HepG2 (cell line): Measurements from ENCODE around the gene ABCC2. TPM values are rescaled to one million over a fixed set of nuclear protein-coding genes. Genes with fewer than 3 reads are reported as not detected.

Experiments used
- CEBPG ChIP-seq: IDR thresholded peaks from 2 replicates; pipeline ENCODE4 v1.6.1; 2016
- FLYWCH1 ChIP-seq: sonication (generic); formaldehyde crosslinking; IDR thresholded peaks from 2 replicates; pipeline ENCODE4 v1.8.1; 2023; ENCODE audit warnings: mild to moderate bottlenecking, missing genetic modification reagents
- FOXK2 ChIP-seq: fragments of 450-650 bp; IDR thresholded peaks from 2 replicates; pipeline ENCODE4 v1.6.1; 2016
- FOXP1 ChIP-seq, 2 experiments: fragments of 450-650 bp in 1 of 2; IDR thresholded peaks; 2 replicates each; pipeline ENCODE4 v1.6.1; 2017 to 2018; ENCODE audit warnings: antibody characterized with exemption in 1 of 2
- HMG20B ChIP-seq: conservative IDR thresholded peaks from 2 replicates; pipeline ENCODE4 v1.6.1; 2016; ENCODE audit warnings: missing genetic modification reagents, missing compliant biosample characterization
- KLF16 ChIP-seq, 2 experiments: sonication (generic) in 1 of 2; formaldehyde crosslinking in 1 of 2; IDR thresholded peaks; 2 replicates each; pipeline versions ENCODE4 v1.6.1 to v1.8.0; 2016 to 2023; ENCODE audit warnings: missing genetic modification reagents in 2 of 2, missing compliant biosample characterization in 1 of 2
- NFYC ChIP-seq: IDR thresholded peaks from 2 replicates; pipeline ENCODE4 v1.6.1; 2016; ENCODE audit warnings: missing genetic modification reagents, missing compliant biosample characterization
- PHF5A ChIP-seq: IDR thresholded peaks from one replicate; pipeline ENCODE4 v1.6.1; 2018; ENCODE audit warnings: low read depth, missing genetic modification reagents; ENCODE audit not compliant: unreplicated experiment
- RELA ChIP-seq: sonication (generic); formaldehyde crosslinking; IDR thresholded peaks from 2 replicates; pipeline ENCODE4 v1.4.0; 2020; ENCODE audit warnings: missing genetic modification reagents
- RFX5 ChIP-seq: IDR thresholded peaks from 2 replicates; pipeline ENCODE4 v1.6.1; 2011; ENCODE audit warnings: low read depth, low read length, improper control_type of control experiment
- SOX13 ChIP-seq, 3 experiments: fragments of 450-650 bp in 1 of 3; sonication (generic) in 1 of 3; formaldehyde crosslinking in 1 of 3; IDR thresholded peaks in 2 of 3; conservative IDR thresholded peaks in 1 of 3; 2 replicates each; pipeline versions ENCODE4 v1.5.0 to v1.6.1; 2016 to 2020; ENCODE audit warnings: antibody characterized with exemption in 1 of 3, mild to moderate bottlenecking in 1 of 3, missing compliant biosample characterization in 1 of 3, missing genetic modification reagents in 1 of 3, moderate library complexity in 1 of 3
- TEAD3 ChIP-seq: optimal IDR thresholded peaks from 2 replicates; pipeline ENCODE3; 2016; ENCODE audit warnings: borderline replicate concordance
- ZC3H4 ChIP-seq: sonication (generic); formaldehyde crosslinking; IDR thresholded peaks from 2 replicates; pipeline ENCODE4 v1.4.0; 2020; ENCODE audit warnings: missing genetic modification reagents, borderline replicate concordance
- ZMAT3 ChIP-seq: sonication (generic); formaldehyde crosslinking; conservative IDR thresholded peaks from 2 replicates; pipeline ENCODE4 v1.7.0; 2021; ENCODE audit warnings: missing genetic modification reagents
- ZNF337 ChIP-seq: sonication (generic); formaldehyde crosslinking; IDR thresholded peaks from 2 replicates; pipeline ENCODE4 v1.5.1; 2020; ENCODE audit warnings: missing genetic modification reagents, low read depth, mild to moderate bottlenecking, borderline replicate concordance
- ZNF441 ChIP-seq: sonication (generic); formaldehyde crosslinking; IDR thresholded peaks from 2 replicates; pipeline ENCODE4 v1.7.0; 2021; ENCODE audit warnings: missing genetic modification reagents, borderline replicate concordance
- ZNF644 ChIP-seq: IDR thresholded peaks from 2 replicates; pipeline ENCODE4 v1.6.1; 2016; ENCODE audit warnings: low read depth
- ZSCAN20 ChIP-seq: sonication (generic); formaldehyde crosslinking; IDR thresholded peaks from 2 replicates; pipeline ENCODE4 v1.4.0; 2020; ENCODE audit warnings: missing genetic modification reagents, mild to moderate bottlenecking, borderline replicate concordance
- polyA plus RNA-seq, 8 experiments: library from polyadenylated mRNA; depleted of rRNA in 3 of 8; stranded (reverse) in 7 of 8; unstranded in 1 of 8; fragments of >200 nt; fragmentation: Illumina TruSeq in 4 of 8; extraction: Trizol in 4 of 8; gene quantifications; 2 replicates each; pipeline versions ENCODE4 v1.2.1 to v1.2.3, GENCODE V29; 2011 to 2016; ENCODE audit warnings: low read depth in 4 of 8, missing spikeins in 1 of 8, mixed read lengths in 1 of 8; ENCODE audit not compliant: insufficient read depth in 1 of 8
- total RNA-seq, 5 experiments: library from RNA; depleted of rRNA; stranded (reverse); fragments of >200 nt; fragmentation: Illumina TruSeq; extraction: Trizol; gene quantifications; 2 replicates each; pipeline ENCODE4 v1.2.3, GENCODE V29; 2016; ENCODE audit warnings: low read depth in 1 of 5
- TF ChIP-seq, protein P1 (sequence below): sonication (generic); formaldehyde crosslinking; IDR thresholded peaks from 2 replicates; pipeline ENCODE4 v1.4.0; 2020; ENCODE audit warnings: low read depth, mild to moderate bottlenecking, missing genetic modification reagents
- TF ChIP-seq, protein P2 (sequence below): IDR thresholded peaks from 2 replicates; pipeline ENCODE4 v1.6.1; 2016; ENCODE audit warnings: missing genetic modification reagents, missing compliant biosample characterization
- TF ChIP-seq, protein P3 (sequence below): sonication (generic); formaldehyde crosslinking; IDR thresholded peaks from 2 replicates; pipeline ENCODE4 v1.5.0; 2020; ENCODE audit warnings: missing genetic modification reagents, mild to moderate bottlenecking, borderline replicate concordance
- TF ChIP-seq, protein P4 (sequence below): sonication (generic); formaldehyde crosslinking; conservative IDR thresholded peaks from 2 replicates; pipeline ENCODE4 v1.4.0; 2020; ENCODE audit warnings: missing genetic modification reagents
- TF ChIP-seq, protein P5 (sequence below): IDR thresholded peaks from 2 replicates; pipeline ENCODE4 v1.6.1; 2018; ENCODE audit warnings: missing genetic modification reagents, mild to moderate bottlenecking, missing compliant biosample characterization
- TF ChIP-seq, protein P6 (sequence below): sonication (generic); formaldehyde crosslinking; IDR thresholded peaks from 2 replicates; pipeline ENCODE4 v1.4.0; 2020; ENCODE audit warnings: missing genetic modification reagents

Gene ABCC2
- total and polyA plus RNA-seq, 2 of the 13 experiments (the other 11 are each of a cell fraction or from before 2014, with no cell fraction given), result 181 to 497 TPM

DNA sequence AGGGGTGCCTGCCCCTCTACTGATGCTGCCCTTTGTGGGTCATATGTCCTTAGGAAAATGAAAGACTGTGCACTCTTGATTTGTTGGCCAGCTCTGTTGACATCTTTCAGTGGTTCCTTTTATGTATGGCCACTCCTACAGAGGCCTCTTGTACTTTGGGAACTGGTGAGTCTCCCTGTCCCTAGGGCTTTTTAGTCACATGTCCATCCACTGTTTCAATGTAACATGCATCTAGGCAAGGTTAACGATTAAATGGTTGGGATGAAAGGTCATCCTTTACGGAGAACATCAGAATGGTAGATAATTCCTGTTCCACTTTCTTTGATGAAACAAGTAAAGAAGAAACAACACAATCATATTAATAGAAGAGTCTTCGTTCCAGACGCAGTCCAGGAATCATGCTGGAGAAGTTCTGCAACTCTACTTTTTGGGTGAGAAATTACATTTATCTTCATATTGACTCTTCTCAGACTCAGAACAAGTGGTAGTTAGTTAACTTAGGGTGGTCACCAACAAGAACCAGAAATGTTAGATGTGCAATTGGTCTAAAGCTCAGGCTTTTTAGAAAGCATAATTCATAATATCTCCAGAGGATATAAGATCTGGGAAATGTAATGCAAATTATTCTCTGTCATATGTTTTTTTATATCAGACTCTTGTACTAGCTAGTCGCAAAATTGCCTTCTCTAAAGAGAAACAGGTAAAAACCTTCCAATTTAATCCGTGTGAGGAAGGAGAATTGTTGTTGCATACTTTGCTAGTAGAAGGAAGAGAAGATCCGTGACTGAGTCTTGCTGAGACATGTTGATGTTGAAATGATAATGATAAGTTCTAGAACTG, at the start of gene ABCC2 (continued):
- TF ChIP-seq, protein P1, sequence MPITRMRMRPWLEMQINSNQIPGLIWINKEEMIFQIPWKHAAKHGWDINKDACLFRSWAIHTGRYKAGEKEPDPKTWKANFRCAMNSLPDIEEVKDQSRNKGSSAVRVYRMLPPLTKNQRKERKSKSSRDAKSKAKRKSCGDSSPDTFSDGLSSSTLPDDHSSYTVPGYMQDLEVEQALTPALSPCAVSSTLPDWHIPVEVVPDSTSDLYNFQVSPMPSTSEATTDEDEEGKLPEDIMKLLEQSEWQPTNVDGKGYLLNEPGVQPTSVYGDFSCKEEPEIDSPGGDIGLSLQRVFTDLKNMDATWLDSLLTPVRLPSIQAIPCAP (CRISPR knock-in tag), result no peak
- peak; percentile 68 for TF ChIP-seq PHF5A (CRISPR knock-in tag)
- TF ChIP-seq ZMAT3, result no peak
- TF ChIP-seq, protein P2, sequence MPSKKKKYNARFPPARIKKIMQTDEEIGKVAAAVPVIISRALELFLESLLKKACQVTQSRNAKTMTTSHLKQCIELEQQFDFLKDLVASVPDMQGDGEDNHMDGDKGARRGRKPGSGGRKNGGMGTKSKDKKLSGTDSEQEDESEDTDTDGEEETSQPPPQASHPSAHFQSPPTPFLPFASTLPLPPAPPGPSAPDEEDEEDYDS, result peak; percentile 96
- TF ChIP-seq FOXK2, result peak; percentile 82; the same call in 1 of the 2 replicates
- TF ChIP-seq, protein P3, sequence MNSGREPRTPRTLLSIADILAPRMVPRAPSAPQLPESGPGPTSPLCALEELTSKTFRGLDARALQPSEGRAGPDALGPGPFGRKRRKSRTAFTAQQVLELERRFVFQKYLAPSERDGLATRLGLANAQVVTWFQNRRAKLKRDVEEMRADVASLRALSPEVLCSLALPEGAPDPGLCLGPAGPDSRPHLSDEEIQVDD (CRISPR knock-in tag), result no peak
- TF ChIP-seq CEBPG (CRISPR knock-in tag), result peak; percentile 54
- TF ChIP-seq ZSCAN20 (CRISPR knock-in tag), result no peak
- peak; percentile 69; the same call in 1 of the 2 replicates for TF ChIP-seq HMG20B (CRISPR knock-in tag)
- peak; percentile 58 for TF ChIP-seq TEAD3
- TF ChIP-seq, protein P4, sequence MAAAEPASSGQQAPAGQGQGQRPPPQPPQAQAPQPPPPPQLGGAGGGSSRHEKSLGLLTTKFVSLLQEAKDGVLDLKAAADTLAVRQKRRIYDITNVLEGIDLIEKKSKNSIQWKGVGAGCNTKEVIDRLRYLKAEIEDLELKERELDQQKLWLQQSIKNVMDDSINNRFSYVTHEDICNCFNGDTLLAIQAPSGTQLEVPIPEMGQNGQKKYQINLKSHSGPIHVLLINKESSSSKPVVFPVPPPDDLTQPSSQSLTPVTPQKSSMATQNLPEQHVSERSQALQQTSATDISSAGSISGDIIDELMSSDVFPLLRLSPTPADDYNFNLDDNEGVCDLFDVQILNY (CRISPR knock-in tag), result no peak
- 0 out of 2 replicates have a peak, but pooled peaks have one; percentile 21 for TF ChIP-seq RELA (CRISPR knock-in tag)
- peak in 1 of 2 experiments; percentile 52; a peak in 1 of 4 replicates for TF ChIP-seq KLF16 (CRISPR knock-in tag; IDR thresholded peaks at IDR 0.05)
- 0 out of 2 replicates have a peak, but pooled peaks have one; percentile 27 for TF ChIP-seq ZNF337
- TF ChIP-seq, protein P5, sequence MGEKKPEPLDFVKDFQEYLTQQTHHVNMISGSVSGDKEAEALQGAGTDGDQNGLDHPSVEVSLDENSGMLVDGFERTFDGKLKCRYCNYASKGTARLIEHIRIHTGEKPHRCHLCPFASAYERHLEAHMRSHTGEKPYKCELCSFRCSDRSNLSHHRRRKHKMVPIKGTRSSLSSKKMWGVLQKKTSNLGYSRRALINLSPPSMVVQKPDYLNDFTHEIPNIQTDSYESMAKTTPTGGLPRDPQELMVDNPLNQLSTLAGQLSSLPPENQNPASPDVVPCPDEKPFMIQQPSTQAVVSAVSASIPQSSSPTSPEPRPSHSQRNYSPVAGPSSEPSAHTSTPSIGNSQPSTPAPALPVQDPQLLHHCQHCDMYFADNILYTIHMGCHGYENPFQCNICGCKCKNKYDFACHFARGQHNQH (CRISPR knock-in tag), result peak; percentile 57
- peak; percentile 35; the same call in 1 of the 2 replicates for TF ChIP-seq SOX13 (IDR thresholded peaks at IDR 0.05)
- peak in 1 of 2 experiments; percentile 87; a peak in 2 of 4 replicates for TF ChIP-seq SOX13 (CRISPR knock-in tag; conservative IDR thresholded peaks at IDR 0.05 in 1 of 2, IDR thresholded peaks at IDR 0.05 in 1 of 2)
- peak; percentile 34; the same call in 1 of the 2 replicates for TF ChIP-seq ZNF441
- TF ChIP-seq, protein P6, sequence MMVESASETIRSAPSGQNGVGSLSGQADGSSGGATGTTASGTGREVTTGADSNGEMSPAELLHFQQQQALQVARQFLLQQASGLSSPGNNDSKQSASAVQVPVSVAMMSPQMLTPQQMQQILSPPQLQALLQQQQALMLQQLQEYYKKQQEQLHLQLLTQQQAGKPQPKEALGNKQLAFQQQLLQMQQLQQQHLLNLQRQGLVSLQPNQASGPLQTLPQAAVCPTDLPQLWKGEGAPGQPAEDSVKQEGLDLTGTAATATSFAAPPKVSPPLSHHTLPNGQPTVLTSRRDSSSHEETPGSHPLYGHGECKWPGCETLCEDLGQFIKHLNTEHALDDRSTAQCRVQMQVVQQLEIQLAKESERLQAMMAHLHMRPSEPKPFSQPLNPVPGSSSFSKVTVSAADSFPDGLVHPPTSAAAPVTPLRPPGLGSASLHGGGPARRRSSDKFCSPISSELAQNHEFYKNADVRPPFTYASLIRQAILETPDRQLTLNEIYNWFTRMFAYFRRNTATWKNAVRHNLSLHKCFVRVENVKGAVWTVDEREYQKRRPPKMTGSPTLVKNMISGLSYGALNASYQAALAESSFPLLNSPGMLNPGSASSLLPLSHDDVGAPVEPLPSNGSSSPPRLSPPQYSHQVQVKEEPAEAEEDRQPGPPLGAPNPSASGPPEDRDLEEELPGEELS (CRISPR knock-in tag), result peak; percentile 84
- no peak for TF ChIP-seq ZC3H4 (CRISPR knock-in tag)
- TF ChIP-seq RFX5, result no peak
- TF ChIP-seq FOXP1 (IDR thresholded peaks at IDR 0.05), result no peak
- TF ChIP-seq FOXP1 (CRISPR knock-in tag; IDR thresholded peaks at IDR 0.05), result peak; percentile 68; the same call in 1 of the 2 replicates
- peak; percentile 92 for TF ChIP-seq ZNF644 (CRISPR knock-in tag)
- TF ChIP-seq FLYWCH1, result no peak
- peak; percentile 45 for TF ChIP-seq NFYC (CRISPR knock-in tag)
